K562 (cell line): Measurements from ENCODE around the gene TMLHE. TPM values are rescaled to one million over a fixed set of nuclear protein-coding genes. Genes with fewer than 3 reads are reported as not detected.

Experiments
- ATAC-seq: fragments of 200-7000 bp; cut with Tn5 transposase; 3 replicates; pipeline ENCODE4 v1.9.1; 2020; ENCODE audit warnings: moderate library complexity
- BruUV-seq: library from RNA; stranded (reverse); fragments of 400-500 nt; replicated peaks from 2 replicates; lab custom pipeline; 2021; lab: Mats Ljungman, UMichigan
- CTCF ChIA-PET: fragments of 300-600 bp; formaldehyde crosslinking; extraction: SDS; loops from one replicate; lab custom pipeline; 2021; ENCODE audit warnings: low intra/inter-chr PET ratio; lab: Yijun Ruan, JAX
- POLR2A ChIA-PET: fragments of 300-600, 350-650 bp; sonication (Branson Sonifier 250); formaldehyde crosslinking; extraction: SDS; loops from one replicate; lab custom pipeline; 2021; ENCODE audit warnings: antibody characterized with exemption, inconsistent platforms; lab: Yijun Ruan, JAX
- DNase-seq, 4 experiments: peaks; one replicate each; pipeline versions ENCODE4 v3.0.0 to v3.0.0-alpha.2; 2011 to 2018; ENCODE audit warnings: low spot score in 3 of 4, mixed read lengths in 3 of 4; ENCODE audit errors: extremely low read depth in 1 of 4
- FAIRE-seq: peaks from 2 replicates; lab custom pipeline; 2011; peaks lifted over from hg19 to GRCh38; lab: Jason Lieb, UNC
- H2AFZ ChIP-seq: 2 replicates; pipeline ENCODE4 v1.6.0; 2011; ENCODE audit warnings: low read depth, low read length, control low read depth, inconsistent platforms
- H3K27ac ChIP-seq: fragments of 200-600 bp; 3 replicates; pipeline ENCODE4 v1.8.0; 2011; ENCODE audit warnings: low read depth, mild to moderate bottlenecking, control low read depth, inconsistent platforms, low read length, moderate library complexity, mixed read lengths; ENCODE audit errors: extremely low read depth
- H3K27me3 ChIP-seq, 2 experiments: fragments of 300-600 bp in 1 of 2; 2 replicates in 1 of 2; 3 replicates in 1 of 2; pipeline versions ENCODE4 v1.6.0 to v1.8.0; 2011; ENCODE audit warnings: inconsistent platforms in 2 of 2, low read length in 2 of 2, mild to moderate bottlenecking in 1 of 2, mixed read lengths in 1 of 2, moderate library complexity in 1 of 2; ENCODE audit not compliant: control insufficient read depth in 2 of 2, insufficient read depth in 2 of 2
- H3K36me3 ChIP-seq: fragments of 300-600 bp; 3 replicates; pipeline ENCODE4 v1.8.0; 2011; ENCODE audit warnings: mild to moderate bottlenecking, low read length, inconsistent platforms; ENCODE audit not compliant: control insufficient read depth, insufficient read depth
- H3K4me1 ChIP-seq, 2 experiments: fragments of 200-600 bp in 1 of 2; replicated peaks in 1 of 2; 2 replicates in 1 of 2; 3 replicates in 1 of 2; pipeline versions ENCODE4 v1.5.1 to v1.8.0; 2011; ENCODE audit warnings: inconsistent platforms in 2 of 2, low read length in 2 of 2, mild to moderate bottlenecking in 1 of 2, mixed read lengths in 1 of 2, moderate library complexity in 1 of 2; ENCODE audit not compliant: control insufficient read depth in 2 of 2, insufficient read depth in 2 of 2
- H3K4me2 ChIP-seq: 2 replicates; pipeline ENCODE4 v1.6.1; 2011; ENCODE audit warnings: low read length, control low read depth, inconsistent platforms, mixed read lengths; ENCODE audit not compliant: insufficient read depth
- H3K4me3 ChIP-seq: fragments of 200-600 bp; sonication (generic), shearing (Covaris generic); 2 replicates; pipeline ENCODE4 v1.5.1; 2016; ENCODE audit warnings: control low read depth, inconsistent platforms
- H3K79me2 ChIP-seq: fragments of 200-600 bp; 3 replicates; pipeline ENCODE4 v1.8.0; 2011; ENCODE audit warnings: low read length, inconsistent platforms; ENCODE audit not compliant: control insufficient read depth, insufficient read depth
- H3K9ac ChIP-seq, 2 experiments: 2 replicates each; pipeline versions ENCODE4 v1.6.0 to v1.6.1; 2011; ENCODE audit warnings: low read depth in 2 of 2, low read length in 2 of 2, control low read depth in 1 of 2, inconsistent platforms in 1 of 2, mild to moderate bottlenecking in 1 of 2, mixed read lengths in 1 of 2; ENCODE audit not compliant: insufficient read depth in 1 of 2
- H3K9me1 ChIP-seq: one replicate; pipeline ENCODE4 v1.6.0; 2011; ENCODE audit warnings: inconsistent platforms, mild to moderate bottlenecking, low read length, moderate library complexity; ENCODE audit not compliant: control insufficient read depth, insufficient read depth
- H3K9me3 ChIP-seq: replicated peaks from 2 replicates; pipeline ENCODE4 v1.5.1; 2011; ENCODE audit warnings: low read depth, low read length, inconsistent platforms; ENCODE audit not compliant: control insufficient read depth, insufficient read depth
- H4K20me1 ChIP-seq: replicated peaks from 2 replicates; pipeline ENCODE4 v1.6.1; 2011; ENCODE audit warnings: low read length, inconsistent platforms, mixed read lengths; ENCODE audit not compliant: control insufficient read depth, insufficient read depth
- CTCF ChIP-seq, 3 experiments: IDR thresholded peaks in 2 of 3; conservative IDR thresholded peaks in 1 of 3; 2 replicates each; pipeline ENCODE4 v1.5.1; 2011 to 2012; ENCODE audit warnings: low read length in 3 of 3, mild to moderate bottlenecking in 3 of 3, control low read depth in 2 of 3, improper control_type of control experiment in 1 of 3, inconsistent platforms in 1 of 3, low read depth in 1 of 3, mixed read lengths in 1 of 3, moderate library complexity in 1 of 3; ENCODE audit not compliant: insufficient read depth in 2 of 3
- RAD21 ChIP-seq, 2 experiments: fragments of 250-450 bp in 1 of 2; fragments of 450-650 bp in 1 of 2; sonication (Bioruptor Pico) in 1 of 2; formaldehyde crosslinking in 1 of 2; IDR thresholded peaks in 1 of 2; conservative IDR thresholded peaks in 1 of 2; 2 replicates each; pipeline versions ENCODE4 v1.4.0 to v1.8.0; 2020 to 2022; ENCODE audit warnings: mild to moderate bottlenecking in 2 of 2, moderate library complexity in 1 of 2
- SMARCA4 ChIP-seq: fragments of 450-650 bp; IDR thresholded peaks from 2 replicates; pipeline ENCODE4 v1.6.1; 2016
- TRIM28 ChIP-seq: fragments of 450-650 bp; IDR thresholded peaks from 2 replicates; pipeline ENCODE4 v1.6.1; 2017
- ZBTB9 ChIP-seq: fragments of 450-650 bp; formaldehyde crosslinking; IDR thresholded peaks from 2 replicates; pipeline ENCODE4 v1.4.0; 2020; ENCODE audit warnings: mild to moderate bottlenecking, moderate library complexity
- ZFPM2 ChIP-seq: fragments of 250-450 bp; sonication (Bioruptor Pico); IDR thresholded peaks from 2 replicates; pipeline ENCODE4 v1.5.1; 2022; ENCODE audit warnings: mild to moderate bottlenecking
- ZNF507 ChIP-seq: conservative IDR thresholded peaks from 2 replicates; pipeline ENCODE4 v1.6.1; 2017; ENCODE audit warnings: missing genetic modification characterization, missing compliant biosample characterization
- WGBS: fragments of 100-300 bp; shearing (Covaris generic); methylation state at CpG from one replicate; pipeline ENCODE4 v1.1.6; 2016; ENCODE audit warnings: low coverage, mixed read lengths; ENCODE audit not compliant: insufficient coverage; ENCODE audit errors: missing lambda C conversion rate; 5-methylcytosine and 5-hydroxymethylcytosine counted together
- in situ Hi-C: fragments of 300-500 bp; cut with MboI; formaldehyde crosslinking; loops from 4 replicates; pipeline ENCODE4 v1.15.0; 2018; ENCODE audit warnings: inconsistent platforms, mixed read lengths
- intact Hi-C: fragments of 100-400 bp; cut with micrococcal nuclease; formaldehyde crosslinking; loops from 2 replicates; pipeline ENCODE4 v1.14.2; 2022
- polyA plus RNA-seq, 8 experiments: library from polyadenylated mRNA; depleted of rRNA in 4 of 8; stranded (reverse) in 5 of 8; unstranded in 3 of 8; fragments of >200 nt; fragmentation: Nextera tagmentation in 2 of 8; fragmentation: Illumina TruSeq in 1 of 8; extraction: Ambion mirVana in 2 of 8; extraction: Trizol in 1 of 8; gene quantifications; 2 replicates each; pipeline versions ENCODE4 v1.2.1 to v1.2.3, GENCODE V29; 2011 to 2014; ENCODE audit warnings: inconsistent platforms in 1 of 8, missing spikeins in 1 of 8
- total RNA-seq, 7 experiments: library from RNA; depleted of rRNA in 6 of 7; stranded (reverse); fragments of >200 nt in 6 of 7; fragmentation: Illumina TruSeq in 2 of 7; extraction: Trizol in 2 of 7; gene quantifications; 2 replicates each; pipeline versions ENCODE4 v1.2.1 to v1.2.3, GENCODE V29; 2011 to 2021; ENCODE audit warnings: low replicate concordance in 1 of 7

Gene TMLHE
- total and polyA plus RNA-seq, 9 of the 15 experiments (the other 6 are each of a cell fraction or from before 2014, with no cell fraction given): 6.5 to 34.3 (median 17.9) TPM

GRCh38 chrX:155645180-155645579 is 32.4 kb upstream of the TMLHE start:
- Histone ChIP-seq H3K27me3 (no peaks in the 10 kb centered on the region), H3K79me2 (no peaks in the 10 kb centered on the region), H3K4me1 (no peaks in the 10 kb centered on the region; a peak in 1 of 5 replicates), H3K4me2 (no peak overlapping the region), H3K9me3 (no peaks in the 10 kb centered on the region), H3K9ac (no peak overlapping the region), H3K36me3 (no peaks in the 10 kb centered on the region), H3K27ac (no peak overlapping the region), H4K20me1 (no peaks in the 10 kb centered on the region), H2AFZ (no peak overlapping the region), H3K4me3 (no peak overlapping the region), H3K9me1 (no peaks in the 10 kb centered on the region)
- ChIA-PET POLR2A (no interaction called here), CTCF (no interaction called here)
- ATAC-seq (peak; percentile 61; the same call in 2 of the 3 replicates), FAIRE-seq (peak; percentile 44), DNase-seq (no peak)
- in situ Hi-C loops: no loop called here
- no TSS peak for BruUV-seq
- 36% methylated on average over 2 of the region's 2 CpGs for WGBS
- intact Hi-C loops: no loop called here
- TF ChIP-seq TRIM28 (no peak), RAD21 (CRISPR knock-in tag; conservative IDR thresholded peaks at IDR 0.05 in 1 of 2, IDR thresholded peaks at IDR 0.05 in 1 of 2) (0 out of 4 replicates have a peak, but pooled peaks of 1 of the 2 experiments have one; percentile 16), CTCF (IDR thresholded peaks at IDR 0.05 in 2 of 3, conservative IDR thresholded peaks at IDR 0.05 in 1 of 3; ENCODE audit: insufficient read depth in 2 of 3, low read depth in 1 of 3, low read length in 3 of 3) (0 out of 6 replicates have a peak, but pooled peaks of 2 of the 3 experiments have one; percentile 4 to 13)

GRCh38 chrX:155643240-155643639 is 30.5 kb upstream of the TMLHE start:
- BruUV-seq: no TSS peak
- FAIRE-seq (no peak), DNase-seq (no peak), ATAC-seq (no peak)
- no peaks in the 10 kb centered on the region for H4K20me1 ChIP-seq
- H3K4me3 ChIP-seq: no peak overlapping the region
- H2AFZ ChIP-seq: no peak overlapping the region
- H3K9me1 ChIP-seq: no peaks in the 10 kb centered on the region
- H3K9ac ChIP-seq: no peak overlapping the region
- H3K9me3 ChIP-seq: no peaks in the 10 kb centered on the region
- intact Hi-C loops (no loop called here), in situ Hi-C loops (no loop called here)
- no peaks in the 10 kb centered on the region for H3K27me3 ChIP-seq
- no peaks in the 10 kb centered on the region; a peak in 1 of 5 replicates for H3K4me1 ChIP-seq
- no peaks in the 10 kb centered on the region for H3K79me2 ChIP-seq
- H3K36me3 ChIP-seq: no peaks in the 10 kb centered on the region
- POLR2A ChIA-PET: no interaction called here
- TF ChIP-seq ZBTB9: no peak
- peak; percentile 92 for TF ChIP-seq ZNF507 (tag)
- no peak for TF ChIP-seq ZFPM2
- TF ChIP-seq SMARCA4: no peak
- H3K4me2 ChIP-seq: no peak overlapping the region
- H3K27ac ChIP-seq: no peak overlapping the region
- 44% methylated on average over 2 of the region's 2 CpGs for WGBS
- CTCF ChIA-PET: no interaction called here
